Stomach (tissue), 4 donors: ENCODE results near the gene DGKA.

Source experiments
- CTCF ChIP-seq, 7 experiments: fragments of 450-650 bp in 4 of 7; fragments of 200-600 bp in 3 of 7; sonication (generic) in 3 of 7; IDR thresholded peaks; one replicate each; pipeline ENCODE4 v1.5.1; 2016 to 2019; ENCODE audit warnings: antibody characterized with exemption in 7 of 7, control low read depth in 2 of 7, mild to moderate bottlenecking in 1 of 7
- EP300 ChIP-seq: sonication (generic); formaldehyde crosslinking; IDR thresholded peaks from one replicate; pipeline ENCODE4 v1.6.1; 2017; ENCODE audit warnings: antibody characterized with exemption
- POLR2A ChIP-seq, 4 donors: fragments of 450-650 bp; IDR thresholded peaks; one replicate each; pipeline ENCODE4 v1.6.1; 2016; ENCODE audit warnings: antibody characterized with exemption in 4 of 4, control low read depth in 2 of 4, mild to moderate bottlenecking in 1 of 4, moderate library complexity in 1 of 4
- POLR2AphosphoS5 ChIP-seq, 3 donors: sonication (generic); formaldehyde crosslinking; IDR thresholded peaks; one replicate each; pipeline ENCODE4 v1.6.1; 2016; ENCODE audit warnings: antibody characterized with exemption in 3 of 3

- TF ChIP-seq CTCF (IDR thresholded peaks at IDR 0.05), result no peak
- no peak for TF ChIP-seq POLR2A (IDR thresholded peaks at IDR 0.05)
- TF ChIP-seq POLR2AphosphoS5 (IDR thresholded peaks at IDR 0.05), result no peak
- TF ChIP-seq EP300, result no peak
These were observed 386 bp downstream of the DGKA start for GRCh38 chr12:55931317-55931779.
